K562 (cell line): ENCODE results near the gene CTNNBL1. TPM values are rescaled to one million over a fixed set of nuclear protein-coding genes. Genes with fewer than 3 reads are reported as not detected.

Experiments
- ATAC-seq: fragments of 200-7000 bp; cut with Tn5 transposase; 3 replicates; pipeline ENCODE4 v1.9.1; 2020; ENCODE audit warnings: moderate library complexity
- BruUV-seq: library from RNA; stranded (reverse); fragments of 400-500 nt; replicated peaks from 2 replicates; lab custom pipeline; 2021; lab: Mats Ljungman, UMichigan
- CTCF ChIA-PET: fragments of 300-600 bp; formaldehyde crosslinking; extraction: SDS; loops from one replicate; lab custom pipeline; 2021; ENCODE audit warnings: low intra/inter-chr PET ratio; lab: Yijun Ruan, JAX
- POLR2A ChIA-PET: fragments of 300-600, 350-650 bp; sonication (Branson Sonifier 250); formaldehyde crosslinking; extraction: SDS; loops from one replicate; lab custom pipeline; 2021; ENCODE audit warnings: antibody characterized with exemption, inconsistent platforms; lab: Yijun Ruan, JAX
- DNase-seq, 4 experiments: peaks; one replicate each; pipeline versions ENCODE4 v3.0.0 to v3.0.0-alpha.2; 2011 to 2018; ENCODE audit warnings: low spot score in 3 of 4, mixed read lengths in 3 of 4; ENCODE audit errors: extremely low read depth in 1 of 4
- FAIRE-seq: peaks from 2 replicates; lab custom pipeline; 2011; peaks lifted over from hg19 to GRCh38; lab: Jason Lieb, UNC
- H2AFZ ChIP-seq: 2 replicates; pipeline ENCODE4 v1.6.0; 2011; ENCODE audit warnings: low read depth, low read length, control low read depth, inconsistent platforms
- H3K27ac ChIP-seq: fragments of 200-600 bp; 3 replicates; pipeline ENCODE4 v1.8.0; 2011; ENCODE audit warnings: low read depth, mild to moderate bottlenecking, control low read depth, inconsistent platforms, low read length, moderate library complexity, mixed read lengths; ENCODE audit errors: extremely low read depth
- H3K27me3 ChIP-seq, 2 experiments: fragments of 300-600 bp in 1 of 2; 2 replicates in 1 of 2; 3 replicates in 1 of 2; pipeline versions ENCODE4 v1.6.0 to v1.8.0; 2011; ENCODE audit warnings: inconsistent platforms in 2 of 2, low read length in 2 of 2, mild to moderate bottlenecking in 1 of 2, mixed read lengths in 1 of 2, moderate library complexity in 1 of 2; ENCODE audit not compliant: control insufficient read depth in 2 of 2, insufficient read depth in 2 of 2
- H3K36me3 ChIP-seq: fragments of 300-600 bp; 3 replicates; pipeline ENCODE4 v1.8.0; 2011; ENCODE audit warnings: mild to moderate bottlenecking, low read length, inconsistent platforms; ENCODE audit not compliant: control insufficient read depth, insufficient read depth
- H3K4me1 ChIP-seq, 2 experiments: fragments of 200-600 bp in 1 of 2; replicated peaks in 1 of 2; 2 replicates in 1 of 2; 3 replicates in 1 of 2; pipeline versions ENCODE4 v1.5.1 to v1.8.0; 2011; ENCODE audit warnings: inconsistent platforms in 2 of 2, low read length in 2 of 2, mild to moderate bottlenecking in 1 of 2, mixed read lengths in 1 of 2, moderate library complexity in 1 of 2; ENCODE audit not compliant: control insufficient read depth in 2 of 2, insufficient read depth in 2 of 2
- H3K4me2 ChIP-seq: 2 replicates; pipeline ENCODE4 v1.6.1; 2011; ENCODE audit warnings: low read length, control low read depth, inconsistent platforms, mixed read lengths; ENCODE audit not compliant: insufficient read depth
- H3K4me3 ChIP-seq: fragments of 200-600 bp; sonication (generic), shearing (Covaris generic); 2 replicates; pipeline ENCODE4 v1.5.1; 2016; ENCODE audit warnings: control low read depth, inconsistent platforms
- H3K79me2 ChIP-seq: fragments of 200-600 bp; 3 replicates; pipeline ENCODE4 v1.8.0; 2011; ENCODE audit warnings: low read length, inconsistent platforms; ENCODE audit not compliant: control insufficient read depth, insufficient read depth
- H3K9ac ChIP-seq, 2 experiments: 2 replicates each; pipeline versions ENCODE4 v1.6.0 to v1.6.1; 2011; ENCODE audit warnings: low read depth in 2 of 2, low read length in 2 of 2, control low read depth in 1 of 2, inconsistent platforms in 1 of 2, mild to moderate bottlenecking in 1 of 2, mixed read lengths in 1 of 2; ENCODE audit not compliant: insufficient read depth in 1 of 2
- H3K9me1 ChIP-seq: one replicate; pipeline ENCODE4 v1.6.0; 2011; ENCODE audit warnings: inconsistent platforms, mild to moderate bottlenecking, low read length, moderate library complexity; ENCODE audit not compliant: control insufficient read depth, insufficient read depth
- H3K9me3 ChIP-seq: replicated peaks from 2 replicates; pipeline ENCODE4 v1.5.1; 2011; ENCODE audit warnings: low read depth, low read length, inconsistent platforms; ENCODE audit not compliant: control insufficient read depth, insufficient read depth
- H4K20me1 ChIP-seq: replicated peaks from 2 replicates; pipeline ENCODE4 v1.6.1; 2011; ENCODE audit warnings: low read length, inconsistent platforms, mixed read lengths; ENCODE audit not compliant: control insufficient read depth, insufficient read depth
- ARID1B ChIP-seq: fragments of 450-650 bp; IDR thresholded peaks from 2 replicates; pipeline ENCODE4 v1.6.1; 2016; ENCODE audit warnings: antibody characterized with exemption, mild to moderate bottlenecking, inconsistent platforms
- BCOR ChIP-seq: fragments of 450-650 bp; IDR thresholded peaks from 2 replicates; pipeline ENCODE4 v1.6.1; 2016
- CHD2 ChIP-seq: IDR thresholded peaks from 2 replicates; pipeline ENCODE4 v1.6.1; 2011; ENCODE audit warnings: low read depth, low read length
- DPF2 ChIP-seq: fragments of 450-650 bp; IDR thresholded peaks from 2 replicates; pipeline ENCODE4 v1.6.1; 2016
- FOXP1 ChIP-seq: sonication (generic); formaldehyde crosslinking; IDR thresholded peaks from 2 replicates; pipeline ENCODE4 v1.8.0; 2022; ENCODE audit warnings: mild to moderate bottlenecking, missing genetic modification reagents
- HNRNPK ChIP-seq: fragments of 200-400 bp; formaldehyde crosslinking; IDR thresholded peaks from one replicate; pipeline ENCODE4 v1.6.1; 2018; ENCODE audit warnings: mild to moderate bottlenecking, low read depth, low read length; ENCODE audit not compliant: poor library complexity, severe bottlenecking
- MAX ChIP-seq: sonication (generic); formaldehyde crosslinking; IDR thresholded peaks from 2 replicates; pipeline ENCODE4 v1.9.0; 2022; ENCODE audit warnings: mild to moderate bottlenecking, missing genetic modification reagents
- MCM7 ChIP-seq, 2 experiments: fragments of 450-650 bp; IDR thresholded peaks; 2 replicates each; pipeline ENCODE4 v1.6.1; 2016 to 2018
- MEF2A ChIP-seq: IDR thresholded peaks from 2 replicates; pipeline ENCODE4 v1.6.1; 2011; ENCODE audit warnings: low read depth, mild to moderate bottlenecking, low read length, moderate library complexity; ENCODE audit not compliant: control insufficient read depth
- MTA1 ChIP-seq: fragments of 450-650 bp; IDR thresholded peaks from 2 replicates; pipeline ENCODE4 v1.6.1; 2017; ENCODE audit warnings: borderline replicate concordance
- TSC22D4 ChIP-seq: fragments of 450-650 bp; IDR thresholded peaks from 2 replicates; pipeline ENCODE4 v1.6.1; 2016; ENCODE audit warnings: missing genetic modification characterization, missing biosample characterization, control low read depth
- WHSC1 ChIP-seq: IDR thresholded peaks from one replicate; pipeline ENCODE4 v1.6.1; 2012; ENCODE audit warnings: low read length, control low read depth, inconsistent platforms
- ZNF398 ChIP-seq: fragments of 250-450 bp; sonication (Bioruptor Pico); IDR thresholded peaks from 2 replicates; pipeline ENCODE4 v1.8.0; 2021; ENCODE audit warnings: moderate library complexity, mild to moderate bottlenecking, inconsistent platforms
- ZNF830 ChIP-seq: fragments of 250-450 bp; sonication (Bioruptor Pico); IDR thresholded peaks from 2 replicates; pipeline ENCODE4 v1.5.0; 2021; ENCODE audit warnings: mild to moderate bottlenecking
- WGBS: fragments of 100-300 bp; shearing (Covaris generic); methylation state at CpG from one replicate; pipeline ENCODE4 v1.1.6; 2016; ENCODE audit warnings: low coverage, mixed read lengths; ENCODE audit not compliant: insufficient coverage; ENCODE audit errors: missing lambda C conversion rate; 5-methylcytosine and 5-hydroxymethylcytosine counted together
- in situ Hi-C: fragments of 300-500 bp; cut with MboI; formaldehyde crosslinking; loops from 4 replicates; pipeline ENCODE4 v1.15.0; 2018; ENCODE audit warnings: inconsistent platforms, mixed read lengths
- intact Hi-C: fragments of 100-400 bp; cut with micrococcal nuclease; formaldehyde crosslinking; loops from 2 replicates; pipeline ENCODE4 v1.14.2; 2022
- polyA plus RNA-seq, 8 experiments: library from polyadenylated mRNA; depleted of rRNA in 4 of 8; stranded (reverse) in 5 of 8; unstranded in 3 of 8; fragments of >200 nt; fragmentation: Nextera tagmentation in 2 of 8; fragmentation: Illumina TruSeq in 1 of 8; extraction: Ambion mirVana in 2 of 8; extraction: Trizol in 1 of 8; gene quantifications; 2 replicates each; pipeline versions ENCODE4 v1.2.1 to v1.2.3, GENCODE V29; 2011 to 2014; ENCODE audit warnings: inconsistent platforms in 1 of 8, missing spikeins in 1 of 8
- total RNA-seq, 7 experiments: library from RNA; depleted of rRNA in 6 of 7; stranded (reverse); fragments of >200 nt in 6 of 7; fragmentation: Illumina TruSeq in 2 of 7; extraction: Trizol in 2 of 7; gene quantifications; 2 replicates each; pipeline versions ENCODE4 v1.2.1 to v1.2.3, GENCODE V29; 2011 to 2021; ENCODE audit warnings: low replicate concordance in 1 of 7

Gene CTNNBL1
- total and polyA plus RNA-seq, 9 of the 15 experiments (the other 6 are each of a cell fraction or from before 2014, with no cell fraction given), result 32.4 to 85.6 (median 43.6) TPM

GRCh38 chr20:37816003-37816402, 122.2 kb downstream of the CTNNBL1 start:
- no peak for ATAC-seq
- no peaks in the 10 kb centered on the region for H3K4me1 ChIP-seq
- WGBS, result 41% methylated on average over 2 of the region's 2 CpGs
- H4K20me1 ChIP-seq, result no peaks in the 10 kb centered on the region
- no peak overlapping the region for H2AFZ ChIP-seq
- no TSS peak for BruUV-seq
- H3K4me2 ChIP-seq, result no peak overlapping the region
- no peak overlapping the region for H3K4me3 ChIP-seq
- no peak for TF ChIP-seq MAX (CRISPR knock-in tag)
- TF ChIP-seq CHD2, result no peak
- TF ChIP-seq BCOR, result no peak
- TF ChIP-seq MCM7 (IDR thresholded peaks at IDR 0.05), result no peak
- TF ChIP-seq FOXP1 (CRISPR knock-in tag), result no peak
- no peak for TF ChIP-seq MTA1
- no peak for TF ChIP-seq MEF2A
- no peak for TF ChIP-seq DPF2
- TF ChIP-seq HNRNPK, result no peak
- no peak for TF ChIP-seq ZNF830 (CRISPR knock-in tag)
- TF ChIP-seq ZNF398 (CRISPR knock-in tag), result no peak
- TF ChIP-seq ARID1B, result no peak
- TF ChIP-seq TSC22D4, result no peak
- TF ChIP-seq WHSC1, result no peak
- H3K9me1 ChIP-seq, result no peaks in the 10 kb centered on the region
- ChIA-PET POLR2A (interaction anchor here (0.6 kb wide), 1 partner anchor 1380 kb away, joined by 4 read pairs; no protein-coding TSS in a partner anchor), CTCF (no interaction called here)
- H3K36me3 ChIP-seq, result no peaks in the 10 kb centered on the region
- in situ Hi-C loops, result no loop called here
- H3K9me3 ChIP-seq, result no peaks in the 10 kb centered on the region
- H3K27ac ChIP-seq, result no peak overlapping the region
- no peaks in the 10 kb centered on the region for H3K27me3 ChIP-seq
- FAIRE-seq, result no peak
- H3K79me2 ChIP-seq, result no peaks in the 10 kb centered on the region
- H3K9ac ChIP-seq, result no peak overlapping the region
- DNase-seq, result no peak
- intact Hi-C loops, result no loop called here
